DOHH2 (cell line): ENCODE data around the gene INSR.

Source experiments
- H3F3A ChIP-seq: fragments of 200-600 bp; sonication (generic), shearing (Covaris generic); 2 replicates; pipeline ENCODE4 v1.6.0; 2016; ENCODE audit warnings: antibody characterized with exemption, mild to moderate bottlenecking; ENCODE audit not compliant: control insufficient read depth, insufficient read depth
- H3K27ac ChIP-seq: fragments of 200-600 bp; sonication (generic); 2 replicates; pipeline ENCODE4 v1.5.1; 2014; ENCODE audit warnings: low read depth, mild to moderate bottlenecking, low read length, moderate library complexity
- H3K27me3 ChIP-seq: fragments of 200-600 bp; sonication (generic); 2 replicates; pipeline ENCODE4 v1.6.1; 2014; ENCODE audit warnings: mild to moderate bottlenecking, low read length, mixed read lengths; ENCODE audit not compliant: control insufficient read depth
- H3K36me3 ChIP-seq: fragments of 200-600 bp; sonication (generic); 2 replicates; pipeline ENCODE4 v1.6.1; 2014; ENCODE audit warnings: mild to moderate bottlenecking, low read length, moderate library complexity, mixed read lengths; ENCODE audit not compliant: control insufficient read depth
- H3K4me1 ChIP-seq: fragments of 200-600 bp; sonication (generic); 2 replicates; pipeline ENCODE4 v1.6.1; 2014; ENCODE audit warnings: mild to moderate bottlenecking, low read length, mixed read lengths; ENCODE audit not compliant: control insufficient read depth
- H3K4me2 ChIP-seq: fragments of 200-600 bp; sonication (generic); 2 replicates; pipeline ENCODE4 v1.6.0; 2014; ENCODE audit warnings: mild to moderate bottlenecking, low read length, moderate library complexity
- H3K4me3 ChIP-seq: fragments of 200-600 bp; sonication (generic); 2 replicates; pipeline ENCODE4 v1.5.1; 2014; ENCODE audit warnings: mild to moderate bottlenecking, low read length, mixed read lengths
- H3K79me2 ChIP-seq: fragments of 200-600 bp; sonication (generic); 2 replicates; pipeline ENCODE4 v1.6.1; 2014; ENCODE audit warnings: mild to moderate bottlenecking, low read length, mixed read lengths; ENCODE audit not compliant: control insufficient read depth
- H3K9me2 ChIP-seq: fragments of 200-600 bp; sonication (generic); replicated peaks from 2 replicates; pipeline ENCODE4 v1.6.1; 2014; ENCODE audit warnings: mild to moderate bottlenecking, low read length, mixed read lengths; ENCODE audit not compliant: control insufficient read depth
- H3K9me3 ChIP-seq: fragments of 200-600 bp; sonication (generic); 2 replicates; pipeline ENCODE4 v1.6.1; 2014; ENCODE audit warnings: antibody characterized with exemption, low read length, mixed read lengths; ENCODE audit not compliant: control insufficient read depth, insufficient read depth
- H4K20me1 ChIP-seq: fragments of 200-600 bp; sonication (generic); 2 replicates; pipeline ENCODE4 v1.6.0; 2014; ENCODE audit warnings: low read depth, mild to moderate bottlenecking, antibody characterized with exemption, low read length, moderate library complexity; ENCODE audit not compliant: control insufficient read depth, insufficient read depth
- EZH2phosphoT487 ChIP-seq: fragments of 200-600 bp; sonication (generic); IDR thresholded peaks from 2 replicates; pipeline ENCODE4 v1.6.1; 2017; ENCODE audit warnings: borderline replicate concordance, mild to moderate bottlenecking, antibody characterized with exemption, low read length, moderate library complexity, mixed read lengths
- TF ChIP-seq, protein P1 (sequence below): fragments of 200-600 bp; sonication (generic); IDR thresholded peaks from one replicate; pipeline ENCODE4 v1.5.1; 2014; ENCODE audit warnings: antibody characterized with exemption, mild to moderate bottlenecking, low read depth, low read length; ENCODE audit not compliant: poor library complexity, severe bottlenecking

Gene INSR

DNA sequence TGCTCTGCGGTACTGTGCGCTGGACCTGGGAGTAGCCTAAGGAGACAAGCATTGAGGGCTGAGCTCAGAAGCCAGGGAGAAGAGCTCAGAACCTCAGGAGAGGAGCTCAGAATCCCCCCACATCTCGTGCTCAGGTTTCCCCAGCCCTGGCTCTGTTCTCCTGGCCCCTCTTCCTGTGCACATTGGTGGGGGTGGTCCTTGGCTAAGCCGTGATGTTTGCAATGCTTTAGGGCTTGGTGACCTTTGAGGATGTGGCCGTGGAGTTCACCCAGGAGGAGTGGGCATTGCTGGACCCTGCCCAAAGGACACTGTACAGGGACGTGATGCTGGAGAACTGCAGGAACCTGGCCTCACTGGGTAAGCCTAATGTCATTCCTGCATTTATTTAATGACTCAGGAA is 218.1 kb downstream of the INSR start:
- H3K36me3 ChIP-seq: peaks cover 92% of the 10 kb centered on the region

GRCh38 chr19:7074705-7075282 is 219.4 kb downstream of the INSR start:
- Histone ChIP-seq H3K27ac (no peak overlapping the region), H3K36me3 (peaks cover 92% of the 10 kb centered on the region), H3K9me3 (peaks cover 16% of the 10 kb centered on the region), H3K4me2 (no peak overlapping the region), H3K79me2 (peaks cover 20% of the 10 kb centered on the region), H4K20me1 (no peaks in the 10 kb centered on the region), H3K9me2 (no peaks in the 10 kb centered on the region), H3K4me3 (no peak overlapping the region), H3F3A (no peaks in the 10 kb centered on the region), H3K4me1 (peaks cover 9% of the 10 kb centered on the region), H3K27me3 (no peaks in the 10 kb centered on the region)
- TF ChIP-seq, protein P1, sequence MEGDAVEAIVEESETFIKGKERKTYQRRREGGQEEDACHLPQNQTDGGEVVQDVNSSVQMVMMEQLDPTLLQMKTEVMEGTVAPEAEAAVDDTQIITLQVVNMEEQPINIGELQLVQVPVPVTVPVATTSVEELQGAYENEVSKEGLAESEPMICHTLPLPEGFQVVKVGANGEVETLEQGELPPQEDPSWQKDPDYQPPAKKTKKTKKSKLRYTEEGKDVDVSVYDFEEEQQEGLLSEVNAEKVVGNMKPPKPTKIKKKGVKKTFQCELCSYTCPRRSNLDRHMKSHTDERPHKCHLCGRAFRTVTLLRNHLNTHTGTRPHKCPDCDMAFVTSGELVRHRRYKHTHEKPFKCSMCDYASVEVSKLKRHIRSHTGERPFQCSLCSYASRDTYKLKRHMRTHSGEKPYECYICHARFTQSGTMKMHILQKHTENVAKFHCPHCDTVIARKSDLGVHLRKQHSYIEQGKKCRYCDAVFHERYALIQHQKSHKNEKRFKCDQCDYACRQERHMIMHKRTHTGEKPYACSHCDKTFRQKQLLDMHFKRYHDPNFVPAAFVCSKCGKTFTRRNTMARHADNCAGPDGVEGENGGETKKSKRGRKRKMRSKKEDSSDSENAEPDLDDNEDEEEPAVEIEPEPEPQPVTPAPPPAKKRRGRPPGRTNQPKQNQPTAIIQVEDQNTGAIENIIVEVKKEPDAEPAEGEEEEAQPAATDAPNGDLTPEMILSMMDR: no peak
- TF ChIP-seq EZH2phosphoT487: no peak

More for the DNA sequence above, 218.1 kb downstream of the INSR start:
- H3K4me2 ChIP-seq: no peak overlapping the region
- no peak overlapping the region for H3K27ac ChIP-seq
- peaks cover 29% of the 10 kb centered on the region for H3K9me3 ChIP-seq
- no peaks in the 10 kb centered on the region for H3K27me3 ChIP-seq
- H4K20me1 ChIP-seq: no peaks in the 10 kb centered on the region
- H3F3A ChIP-seq: no peaks in the 10 kb centered on the region
- no peak for TF ChIP-seq EZH2phosphoT487
- TF ChIP-seq, protein P1: no peak
- no peaks in the 10 kb centered on the region for H3K9me2 ChIP-seq
- peaks cover 6% of the 10 kb centered on the region for H3K79me2 ChIP-seq
- no peak overlapping the region for H3K4me3 ChIP-seq
- no peaks in the 10 kb centered on the region for H3K4me1 ChIP-seq

- no peaks in the 10 kb centered on the region for H3K9me2 ChIP-seq
- H3K4me2 ChIP-seq: no peak overlapping the region
- H3K36me3 ChIP-seq: peaks cover 72% of the 10 kb centered on the region
- peaks cover 16% of the 10 kb centered on the region for H3K4me1 ChIP-seq
- no peaks in the 10 kb centered on the region for H3K27me3 ChIP-seq
- H3K27ac ChIP-seq: no peak overlapping the region
- peaks cover 4% of the 10 kb centered on the region; the same call in 1 of the 2 replicates for H3K9me3 ChIP-seq
- TF ChIP-seq, protein P1: no peak
- no peaks in the 10 kb centered on the region for H3F3A ChIP-seq
- H3K79me2 ChIP-seq: peaks cover 22% of the 10 kb centered on the region
- no peak overlapping the region for H3K4me3 ChIP-seq
- no peaks in the 10 kb centered on the region for H4K20me1 ChIP-seq
These were observed 221.7 kb downstream of the INSR start for GRCh38 chr19:7072541-7072940.

DNA sequence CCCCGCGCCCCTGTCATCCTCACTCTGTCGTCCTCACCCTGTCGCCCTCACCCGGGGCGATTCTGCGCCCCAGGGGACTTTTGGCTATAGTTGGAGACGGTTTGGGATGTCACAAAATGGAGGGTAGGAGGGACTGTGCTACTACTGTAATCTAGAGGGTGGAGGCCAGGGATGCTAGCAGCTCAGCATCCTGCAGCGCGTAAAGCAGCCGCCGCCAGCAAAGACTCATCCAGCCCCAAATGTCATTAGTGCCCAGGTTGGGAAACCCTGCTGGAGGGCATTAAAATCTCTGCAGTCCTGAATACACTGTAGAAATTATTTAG is 224.3 kb downstream of the INSR start:
- TF ChIP-seq, protein P1: no peak
- no peak for TF ChIP-seq EZH2phosphoT487
- Histone ChIP-seq H4K20me1 (no peaks in the 10 kb centered on the region), H3K4me3 (peak overlapping the region; percentile 89), H3K27me3 (no peaks in the 10 kb centered on the region), H3K4me1 (peaks cover 16% of the 10 kb centered on the region), H3K9me3 (no peaks in the 10 kb centered on the region), H3K36me3 (peaks cover 45% of the 10 kb centered on the region), H3K27ac (peak overlapping the region; percentile 74), H3K4me2 (peak overlapping the region; percentile 95), H3F3A (peaks cover 3% of the 10 kb centered on the region; the same call in 1 of the 2 replicates), H3K9me2 (no peaks in the 10 kb centered on the region), H3K79me2 (peaks cover 22% of the 10 kb centered on the region)
